Measurements from ENCODE around the gene ZRANB3.
"Not testable (repeated sequence)": the region's sequence is repeated elsewhere in the genome, so short reads cannot be mapped to it uniquely, and the experiment has no call there.

ZRANB3 gene

GRCh38 chr2:135335256-135335655 is 195.8 kb downstream of the ZRANB3 start:
- no peak for DNase-seq (ENCODE audit: low read depth, low spot score)

GRCh38 chr2:135327146-135327545 is 203.9 kb downstream of the ZRANB3 start:
- DNase-seq (ENCODE audit: low read depth, low spot score) = no peak

- DNase-seq (ENCODE audit: low read depth, low spot score) = no peak
Measured at GRCh38 chr2:135320465-135321355, 210.3 kb downstream of the ZRANB3 start.

GRCh38 chr2:135318808-135319207 is 212.2 kb downstream of the ZRANB3 start:
- no peak for DNase-seq (ENCODE audit: low read depth, low spot score)

- DNase-seq (ENCODE audit: low read depth, low spot score) = no peak
Measured at GRCh38 chr2:135317375-135317774, 213.6 kb downstream of the ZRANB3 start.

- no peak for DNase-seq (ENCODE audit: low read depth, low spot score)
Measured at GRCh38 chr2:135311962-135312361, 219.1 kb downstream of the ZRANB3 start.

GRCh38 chr2:135311268-135311667 is 219.8 kb downstream of the ZRANB3 start:
- DNase-seq (ENCODE audit: low read depth, low spot score) = no peak

- no peak for DNase-seq (ENCODE audit: low read depth, low spot score)
Measured at GRCh38 chr2:135304694-135305093, 226.3 kb downstream of the ZRANB3 start.

GRCh38 chr2:135299658-135300244 is 231.3 kb downstream of the ZRANB3 start:
- no peak for DNase-seq (ENCODE audit: low read depth, low spot score)

GRCh38 chr2:135299165-135299564 is 231.9 kb downstream of the ZRANB3 start:
- no peak for DNase-seq (ENCODE audit: low read depth, low spot score)

- DNase-seq (ENCODE audit: low read depth, low spot score) = not testable (repeated sequence)
Measured at GRCh38 chr2:135287121-135287520, 243.9 kb downstream of the ZRANB3 start.

GRCh38 chr2:135285391-135285790 is 245.6 kb downstream of the ZRANB3 start:
- DNase-seq (ENCODE audit: low read depth, low spot score) = no peak

GRCh38 chr2:135281379-135281778 is 249.6 kb downstream of the ZRANB3 start:
- no peak for DNase-seq (ENCODE audit: low read depth, low spot score)

GRCh38 chr2:135279209-135279608 is 251.8 kb downstream of the ZRANB3 start:
- no peak for DNase-seq (ENCODE audit: low read depth, low spot score)

- no peak for DNase-seq (ENCODE audit: low read depth, low spot score)
Measured at GRCh38 chr2:135276525-135276924, 254.5 kb downstream of the ZRANB3 start.

GRCh38 chr2:135271006-135271405 is 260.0 kb downstream of the ZRANB3 start:
- DNase-seq (ENCODE audit: low read depth, low spot score) = no peak

- DNase-seq (ENCODE audit: low read depth, low spot score) = no peak
Measured at GRCh38 chr2:135265960-135266490, 265.0 kb downstream of the ZRANB3 start.

- no peak for DNase-seq (ENCODE audit: low read depth, low spot score)
Measured at GRCh38 chr2:135259123-135259522, 271.9 kb downstream of the ZRANB3 start.

- DNase-seq (ENCODE audit: low read depth, low spot score) = no peak
Measured at GRCh38 chr2:135258193-135258592, 272.8 kb downstream of the ZRANB3 start.

GRCh38 chr2:135257383-135258090 is 273.5 kb downstream of the ZRANB3 start:
- no peak for DNase-seq (ENCODE audit: low read depth, low spot score)

GRCh38 chr2:135256531-135257260 is 274.3 kb downstream of the ZRANB3 start:
- no peak for DNase-seq (ENCODE audit: low read depth, low spot score)

GRCh38 chr2:135255208-135255607 is 275.8 kb downstream of the ZRANB3 start:
- no peak for DNase-seq (ENCODE audit: low read depth, low spot score)

Data from iPS DF 19.7 (cell line).